GM18909 (cell line): ENCODE data around the gene RGS6.

Experiments
- ATAC-seq: cut with Tn5 transposase; IDR thresholded peaks from one replicate; pipeline ENCODE4 v1.9.1; 2021; ENCODE audit warnings: mild to moderate bottlenecking; ENCODE audit not compliant: unreplicated experiment, poor library complexity

Gene RGS6

DNA sequence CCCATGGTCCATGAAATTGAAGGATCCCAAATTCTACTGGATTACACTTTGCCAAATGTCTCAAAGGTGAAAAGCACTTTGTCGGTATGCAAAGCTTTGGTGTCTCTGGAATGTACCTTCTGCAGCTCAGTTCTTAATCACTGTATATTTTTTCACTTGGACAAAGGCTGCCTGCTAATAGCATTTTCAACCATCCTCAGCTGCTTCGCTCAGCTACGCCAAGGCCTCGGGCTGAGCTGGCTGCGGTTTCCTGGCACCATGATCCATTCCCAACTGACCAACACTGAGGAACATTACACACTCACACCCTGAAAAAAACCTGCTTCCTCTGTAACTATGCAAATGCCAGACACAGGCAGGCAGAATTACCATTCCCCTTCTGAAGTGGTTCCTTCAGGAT, 626.5 kb downstream of the RGS6 start:
- no peak for ATAC-seq

DNA sequence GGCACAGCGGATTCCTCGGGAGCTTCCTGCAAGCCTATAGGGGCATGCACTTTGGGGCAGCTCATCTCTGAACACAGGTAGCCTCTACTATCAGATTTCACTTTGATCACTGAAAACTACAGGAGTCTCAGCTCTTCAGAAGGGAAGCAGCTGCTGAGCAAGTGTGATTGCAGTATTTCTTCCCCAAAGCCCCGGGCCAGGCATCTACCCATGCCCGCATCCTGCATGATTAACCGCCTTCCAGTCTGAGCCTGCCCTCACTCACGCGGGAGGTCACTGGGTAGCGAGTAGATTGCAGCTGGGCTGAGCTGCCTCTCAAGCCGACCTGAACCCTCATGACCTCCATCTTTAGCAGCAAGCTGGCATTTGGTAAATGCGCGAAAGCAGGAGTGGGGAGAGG, 627.0 kb downstream of the RGS6 start:
- ATAC-seq, result no peak

- ATAC-seq, result no peak
Observed at GRCh38 chr14:72559669-72560255, 627.5 kb downstream of the RGS6 start.

GRCh38 chr14:72560331-72560730, 628.1 kb downstream of the RGS6 start:
- ATAC-seq, result no peak

DNA sequence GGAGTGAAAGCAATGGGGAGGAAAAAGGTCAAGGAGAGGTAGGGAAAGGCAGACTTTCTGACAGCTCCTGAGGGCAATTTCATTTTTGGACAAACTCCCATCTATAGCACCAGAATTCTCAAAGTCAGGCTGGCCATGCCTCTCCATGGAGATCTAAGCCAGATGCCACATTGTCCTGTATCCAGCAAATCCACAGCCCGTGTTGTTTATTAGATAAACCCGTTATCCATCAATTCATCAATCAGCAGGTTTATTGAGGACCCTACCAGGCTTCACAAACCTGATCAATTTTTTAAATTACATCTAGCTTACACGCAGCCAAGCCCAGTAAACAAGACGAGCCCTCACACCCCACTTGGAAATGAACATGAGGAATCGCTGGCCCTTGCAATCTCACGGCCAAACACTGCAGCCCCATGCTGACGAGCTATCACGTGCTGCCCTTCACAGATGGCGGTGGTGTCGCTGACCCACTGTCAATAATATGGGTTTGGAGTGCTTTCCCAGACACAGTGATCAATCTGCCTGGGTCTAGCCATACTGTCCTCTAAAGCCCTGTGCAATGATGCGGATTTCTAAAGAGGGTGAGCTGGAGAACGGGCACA, 628.8 kb downstream of the RGS6 start:
- no peak for ATAC-seq

DNA sequence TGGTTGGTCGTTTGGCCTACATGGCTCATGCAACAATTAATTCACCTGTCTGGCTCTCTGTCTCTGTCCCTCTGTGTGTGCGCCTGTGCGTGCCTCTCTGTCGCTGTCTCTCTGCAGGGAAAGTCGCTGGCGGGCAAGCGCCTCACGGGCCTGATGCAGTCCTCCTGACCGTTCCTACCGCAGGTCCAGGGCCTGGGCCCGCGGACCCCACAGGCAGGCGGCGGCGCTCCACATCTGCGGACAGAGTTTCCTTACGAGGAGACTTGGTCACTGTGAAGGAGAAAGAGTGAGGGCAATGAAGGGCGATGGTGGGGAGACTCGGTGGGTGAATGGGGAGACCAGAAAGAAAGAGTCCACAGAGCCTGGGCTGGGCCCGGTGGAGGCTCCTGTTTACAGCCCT, 630.1 kb downstream of the RGS6 start:
- no peak for ATAC-seq

DNA sequence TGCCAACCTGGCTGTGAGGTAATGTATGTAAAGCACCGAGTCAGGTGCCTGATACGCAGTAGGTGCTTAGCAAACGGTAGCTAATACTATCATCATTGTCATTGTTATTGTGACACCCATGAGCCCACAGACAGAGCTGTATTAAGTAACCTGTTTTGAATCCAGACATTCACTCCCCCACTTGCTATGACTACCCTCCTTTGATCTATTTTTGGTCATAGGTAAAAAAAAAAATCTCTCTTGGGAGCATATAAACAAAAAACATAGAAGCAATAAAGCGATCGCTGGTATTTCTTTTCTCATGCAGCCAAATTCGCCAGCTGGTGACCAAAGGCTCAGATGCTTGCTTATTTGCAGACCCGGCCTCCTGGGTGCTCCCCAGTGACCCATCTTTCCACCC, 631.4 kb downstream of the RGS6 start:
- ATAC-seq, result no peak

GRCh38 chr14:72565149-72565559, 632.9 kb downstream of the RGS6 start:
- no peak for ATAC-seq

DNA sequence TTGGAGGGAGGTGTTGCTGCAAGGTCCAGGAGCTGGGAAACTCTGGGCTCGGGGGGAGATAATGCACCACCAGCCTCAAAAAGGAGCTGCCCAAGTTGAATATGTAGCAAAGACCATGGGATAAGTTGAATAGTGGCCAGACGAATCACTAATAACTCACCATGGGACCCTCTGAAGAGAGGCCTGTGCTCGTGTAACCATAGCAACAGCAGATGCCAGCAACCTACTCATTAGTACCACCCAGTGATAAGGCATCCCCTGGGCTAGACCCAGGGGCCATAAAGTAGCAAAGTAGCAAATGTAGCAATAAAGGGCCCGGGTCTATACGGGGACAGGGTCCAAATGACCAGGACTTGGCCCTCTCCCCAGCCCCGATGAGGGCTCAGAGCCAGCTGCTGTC, 633.7 kb downstream of the RGS6 start:
- ATAC-seq, result no peak

- no peak for ATAC-seq
Observed at GRCh38 chr14:72567226-72567625, 635.0 kb downstream of the RGS6 start.

GRCh38 chr14:72568296-72568992, 636.2 kb downstream of the RGS6 start:
- ATAC-seq, result no peak

- no peak for ATAC-seq
Observed at GRCh38 chr14:72573725-72574417, 641.6 kb downstream of the RGS6 start.

GRCh38 chr14:72574715-72575114, 642.5 kb downstream of the RGS6 start:
- ATAC-seq, result no peak

- no peak for ATAC-seq
Observed at GRCh38 chr14:72576258-72576657, 644.0 kb downstream of the RGS6 start.

- ATAC-seq, result no peak
Observed at GRCh38 chr14:72577521-72577920, 645.3 kb downstream of the RGS6 start.

GRCh38 chr14:72578514-72578913, 646.3 kb downstream of the RGS6 start:
- no peak for ATAC-seq

- no peak for ATAC-seq
Observed at GRCh38 chr14:72582582-72582981, 650.4 kb downstream of the RGS6 start.

DNA sequence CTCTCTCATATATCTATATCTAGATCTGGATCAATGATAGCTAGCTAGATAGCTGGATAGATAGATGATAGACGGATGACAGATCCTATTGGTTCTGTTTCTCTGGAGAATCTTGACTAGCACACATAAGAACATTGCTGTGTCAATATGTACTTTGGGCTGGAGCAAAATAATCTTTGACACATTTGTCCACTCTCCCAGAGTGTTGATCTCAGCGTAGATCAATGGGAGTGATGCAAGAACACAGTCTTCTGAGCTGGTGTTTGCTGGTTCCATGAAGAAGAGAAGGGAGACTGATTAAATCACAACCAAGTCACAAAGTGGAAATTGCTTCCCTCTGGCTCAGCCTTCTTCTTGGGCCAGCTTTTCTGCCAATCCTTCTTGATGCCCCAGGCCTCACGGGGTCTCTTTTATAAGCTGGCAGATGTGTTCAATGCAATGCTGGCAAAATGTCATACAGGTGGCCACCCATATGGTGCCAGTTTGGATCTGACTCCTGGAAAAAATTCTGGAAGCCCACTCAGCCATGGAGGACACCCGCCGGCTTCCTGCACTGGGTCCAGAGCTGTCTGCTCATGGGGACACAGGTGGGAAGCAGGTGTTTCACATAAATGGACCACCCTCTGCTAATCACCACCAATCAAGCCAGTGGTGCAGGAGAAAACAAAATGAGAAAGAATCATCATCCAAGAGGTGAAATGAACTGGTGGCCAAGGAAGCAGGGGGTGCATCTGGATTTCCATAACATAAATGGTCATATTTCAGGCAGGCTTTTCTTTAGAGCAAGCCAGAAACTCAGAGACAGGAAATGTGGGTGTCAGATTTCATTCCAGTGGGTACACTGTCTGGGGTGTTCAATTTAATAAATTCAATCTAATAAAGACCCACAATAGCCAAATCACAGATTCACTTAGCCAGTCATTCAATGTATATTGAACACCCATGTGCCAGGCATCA, 651.4 kb downstream of the RGS6 start:
- ATAC-seq, result no peak

DNA sequence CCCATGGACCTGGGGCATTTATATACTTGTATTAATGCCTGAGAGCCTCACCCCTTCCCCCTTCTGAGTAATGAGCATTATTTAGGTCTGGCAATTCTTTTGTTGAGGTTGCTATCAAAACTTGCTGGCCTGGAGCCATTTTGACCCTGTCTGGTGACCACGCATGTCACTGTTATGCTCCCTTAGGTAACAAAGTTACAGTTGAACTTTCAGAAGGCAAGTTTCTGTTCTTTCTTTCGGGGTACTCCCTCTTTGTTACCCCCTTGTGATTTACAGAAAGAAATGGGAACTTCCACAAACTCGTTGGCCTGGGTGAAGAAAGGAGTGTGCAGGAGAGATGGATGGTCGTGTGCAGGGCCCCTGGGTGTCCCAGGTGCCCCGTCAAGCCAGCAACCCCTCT, 656.3 kb downstream of the RGS6 start:
- no peak for ATAC-seq

- no peak for ATAC-seq
Observed at GRCh38 chr14:72589652-72590051, 657.4 kb downstream of the RGS6 start.
